IMR-90 (cell line): Measurements from ENCODE around the gene LEF1. TPM values are rescaled to one million over a fixed set of nuclear protein-coding genes. Genes with fewer than 3 reads are reported as not detected.

ENCODE experiments used
- ATAC-seq: fragments of 200-7000 bp; cut with Tn5 transposase; 2 replicates; pipeline ENCODE4 v1.9.1; 2020; ENCODE audit warnings: low read depth, mild to moderate bottlenecking, moderate library complexity
- BruUV-seq: library from RNA; stranded (reverse); fragments of 400-500 nt; replicated peaks from 2 replicates; lab custom pipeline; 2021; lab: Mats Ljungman, UMichigan
- CTCF ChIA-PET: fragments of 300-600 bp; formaldehyde crosslinking; extraction: SDS; loops from one replicate; lab custom pipeline; 2021; ENCODE audit warnings: antibody characterized with exemption; lab: Yijun Ruan, JAX
- POLR2A ChIA-PET: fragments of 300-600 bp; sonication (Branson Sonifier 250); formaldehyde crosslinking; loops from one replicate; lab custom pipeline; 2022; ENCODE audit warnings: antibody characterized with exemption; ENCODE audit not compliant: unreplicated experiment; lab: Charles Lee
- DNase-seq: peaks from one replicate; pipeline ENCODE4 v3.0.0; 2013
- H2AFZ ChIP-seq: replicated peaks from 2 replicates; pipeline ENCODE3; 2013; ENCODE audit warnings: low read length, mild to moderate bottlenecking; ENCODE audit not compliant: poor library complexity
- H2AK5ac ChIP-seq: 2 replicates; pipeline ENCODE4 v1.6.1; 2013; ENCODE audit warnings: low read depth, low read length, inconsistent platforms
- H2AK9ac ChIP-seq: replicated peaks from 2 replicates; pipeline ENCODE3; 2013; ENCODE audit warnings: mild to moderate bottlenecking, low read depth, low read length, moderate library complexity; ENCODE audit not compliant: poor library complexity
- H2BK120ac ChIP-seq: 2 replicates; pipeline ENCODE4 v1.6.1; 2013; ENCODE audit warnings: low read depth, low read length, inconsistent platforms
- H2BK15ac ChIP-seq: 3 replicates; pipeline ENCODE4 v1.6.1; 2013; ENCODE audit warnings: low read depth, low read length, inconsistent platforms
- H2BK20ac ChIP-seq: 2 replicates; pipeline ENCODE4 v1.6.1; 2013; ENCODE audit warnings: low read depth, mild to moderate bottlenecking, inconsistent platforms, low read length, moderate library complexity
- H2BK5ac ChIP-seq: 2 replicates; pipeline ENCODE4 v1.6.1; 2013; ENCODE audit warnings: mild to moderate bottlenecking, low read depth, low read length, inconsistent platforms; ENCODE audit not compliant: poor library complexity, severe bottlenecking
- H3K14ac ChIP-seq: replicated peaks from 2 replicates; pipeline ENCODE4 v1.6.1; 2013; ENCODE audit warnings: low read depth, low read length, inconsistent platforms
- H3K18ac ChIP-seq: 2 replicates; pipeline ENCODE4 v1.6.1; 2013; ENCODE audit warnings: low read depth, low read length, control low read depth
- H3K23ac ChIP-seq: 2 replicates; pipeline ENCODE4 v1.6.1; 2013; ENCODE audit warnings: low read depth, low read length, inconsistent platforms
- H3K27ac ChIP-seq: 2 replicates; pipeline ENCODE4 v1.5.1; 2013; ENCODE audit warnings: mild to moderate bottlenecking, control low read depth, low read length; ENCODE audit not compliant: insufficient read depth
- H3K27me3 ChIP-seq: 2 replicates; pipeline ENCODE4 v1.6.1; 2013; ENCODE audit warnings: low read length; ENCODE audit not compliant: control insufficient read depth, insufficient read depth
- H3K36me3 ChIP-seq: 2 replicates; pipeline ENCODE4 v1.6.1; 2013; ENCODE audit warnings: low read length, mixed read lengths; ENCODE audit not compliant: control insufficient read depth, insufficient read depth
- H3K4ac ChIP-seq: 2 replicates; pipeline ENCODE4 v1.6.1; 2013; ENCODE audit warnings: low read depth, low read length, inconsistent platforms
- H3K4me1 ChIP-seq: 2 replicates; pipeline ENCODE4 v1.6.1; 2013; ENCODE audit warnings: low read length, mixed read lengths; ENCODE audit not compliant: control insufficient read depth, insufficient read depth
- H3K4me2 ChIP-seq: 2 replicates; pipeline ENCODE4 v1.6.1; 2013; ENCODE audit warnings: low read depth, mild to moderate bottlenecking, control low read depth, low read length, moderate library complexity
- H3K4me3 ChIP-seq: 2 replicates; pipeline ENCODE4 v1.5.1; 2013; ENCODE audit warnings: low read depth, mild to moderate bottlenecking, control low read depth, low read length, moderate library complexity; ENCODE audit not compliant: insufficient read depth
- H3K56ac ChIP-seq: 2 replicates; pipeline ENCODE4 v1.6.1; 2013; ENCODE audit warnings: low read length, inconsistent platforms; ENCODE audit not compliant: insufficient read depth; ENCODE audit errors: extremely low read depth
- H3K79me1 ChIP-seq, 2 experiments: 2 replicates each; pipeline ENCODE4 v1.6.1; 2013; ENCODE audit warnings: low read length in 2 of 2, inconsistent platforms in 1 of 2, low read depth in 1 of 2
- H3K9ac ChIP-seq: 2 replicates; pipeline ENCODE4 v1.6.1; 2013; ENCODE audit warnings: low read depth, low read length, control low read depth
- H3K9me1 ChIP-seq: 2 replicates; pipeline ENCODE4 v1.6.1; 2013; ENCODE audit warnings: low read length, inconsistent platforms; ENCODE audit not compliant: insufficient read depth
- H3K9me3 ChIP-seq: 2 replicates; pipeline ENCODE4 v1.6.1; 2013; ENCODE audit warnings: low read length; ENCODE audit not compliant: control insufficient read depth, insufficient read depth
- H4K20me1 ChIP-seq: 2 replicates; pipeline ENCODE4 v1.6.1; 2013; ENCODE audit warnings: low read length, inconsistent platforms; ENCODE audit not compliant: insufficient read depth
- H4K5ac ChIP-seq: 2 replicates; pipeline ENCODE4 v1.6.1; 2013; ENCODE audit warnings: mild to moderate bottlenecking, low read depth, low read length, control low read depth
- H4K8ac ChIP-seq, 2 experiments: 2 replicates each; pipeline ENCODE4 v1.6.1; 2013; ENCODE audit warnings: low read depth in 2 of 2, low read length in 2 of 2, control low read depth in 1 of 2, inconsistent platforms in 1 of 2
- H4K91ac ChIP-seq: 2 replicates; pipeline ENCODE4 v1.6.1; 2013; ENCODE audit warnings: low read depth, low read length, inconsistent platforms; ENCODE audit not compliant: insufficient read depth
- BHLHE40 ChIP-seq: fragments of 150-350 bp; IDR thresholded peaks from 2 replicates; pipeline ENCODE4 v1.6.1; 2016; ENCODE audit warnings: mild to moderate bottlenecking, low read depth, low read length
- CEBPB ChIP-seq: IDR thresholded peaks from 2 replicates; pipeline ENCODE4 v1.6.1; 2012; ENCODE audit warnings: low read depth, low read length, improper control_type of control experiment
- MAFK ChIP-seq: IDR thresholded peaks from 2 replicates; pipeline ENCODE4 v1.6.1; 2012; ENCODE audit warnings: low read depth, low read length, improper control_type of control experiment
- NFE2L2 ChIP-seq: fragments of 150-350 bp; IDR thresholded peaks from 2 replicates; pipeline ENCODE4 v1.6.1; 2016; ENCODE audit warnings: low read depth, mild to moderate bottlenecking, low read length
- RAD21 ChIP-seq: IDR thresholded peaks from 2 replicates; pipeline ENCODE4 v1.6.1; 2012; ENCODE audit warnings: low read length, improper control_type of control experiment
- RCOR1 ChIP-seq: IDR thresholded peaks from 2 replicates; pipeline ENCODE4 v1.6.1; 2012; ENCODE audit warnings: mild to moderate bottlenecking, low read length, improper control_type of control experiment; ENCODE audit not compliant: insufficient replicate concordance
- SMC3 ChIP-seq: fragments of 150-350 bp; IDR thresholded peaks from 2 replicates; pipeline ENCODE4 v1.6.1; 2016; ENCODE audit warnings: low read depth, mild to moderate bottlenecking, antibody characterized with exemption, low read length, moderate library complexity
- WGBS, 2 experiments: methylation state at CpG; one replicate each; pipeline versions ENCODE4 v1.1.5 to v1.1.7; 2013; ENCODE audit warnings: missing lambda C conversion rate in 2 of 2; ENCODE audit not compliant: insufficient read length in 1 of 2; ENCODE audit errors: extremely low coverage in 2 of 2; 5-methylcytosine and 5-hydroxymethylcytosine counted together
- dilution Hi-C: fragments of 300-500 bp; cut with HindIII; formaldehyde crosslinking; loops from one replicate; pipeline ENCODE4 v1.14.3; 2018; ENCODE audit warnings: low sequenced_read_pairs; ENCODE audit not compliant: unreplicated experiment
- in situ Hi-C: fragments of 300-500 bp; cut with MboI; formaldehyde crosslinking; loops from 3 replicates; pipeline ENCODE4 v1.14.3; 2019; ENCODE audit warnings: low sequenced_read_pairs, inconsistent platforms, mixed read lengths
- intact Hi-C: fragments of 100-400 bp; cut with micrococcal nuclease; formaldehyde crosslinking; loops from 2 replicates; pipeline ENCODE4 v1.10.0; 2022
- polyA plus RNA-seq, 3 experiments: library from polyadenylated mRNA; depleted of rRNA; stranded (reverse); fragments of >200 nt; gene quantifications; 2 replicates each; pipeline ENCODE4 v1.2.3, GENCODE V29; 2012; ENCODE audit warnings: low replicate concordance in 1 of 3
- total RNA-seq: library from RNA; depleted of rRNA; stranded (reverse); fragments of >200 nt; gene quantifications from 2 replicates; pipeline ENCODE4 v1.2.3, GENCODE V29; 2012
- TF ChIP-seq, protein P1 (sequence below): fragments of 150-350 bp; IDR thresholded peaks from 2 replicates; pipeline ENCODE4 v1.6.1; 2016; ENCODE audit warnings: low read depth, mild to moderate bottlenecking, low read length, moderate library complexity, borderline replicate concordance
- TF ChIP-seq, protein P2 (sequence below): fragments of 150-350 bp; IDR thresholded peaks from 2 replicates; pipeline ENCODE4 v1.6.1; 2017; ENCODE audit warnings: mild to moderate bottlenecking, antibody characterized with exemption, low read length, low read depth

LEF1 gene
- total and polyA plus RNA-seq, 2 of the 4 experiments (the other 2 are of a cell fraction), result 1.7 to 1.8 TPM

DNA sequence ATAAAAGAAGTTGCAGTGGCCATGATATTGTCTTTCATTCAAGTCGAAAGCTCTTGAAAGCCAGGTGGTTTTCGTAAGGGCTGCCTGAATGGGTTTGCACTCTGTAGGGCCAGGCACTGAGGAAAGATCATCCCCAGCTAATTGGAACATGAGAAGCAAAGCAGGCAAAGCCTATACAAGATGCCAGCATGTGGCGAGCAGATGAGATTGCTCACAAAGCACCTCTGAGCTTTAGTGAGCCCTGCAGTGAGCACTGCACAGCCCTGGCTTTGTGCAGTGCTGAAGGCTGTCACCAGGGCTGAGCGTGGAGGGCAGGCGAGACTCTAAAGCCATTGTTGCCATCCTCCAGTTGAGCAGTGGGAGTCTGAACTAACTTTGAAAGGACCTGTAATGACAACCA, 125.2 kb downstream of the LEF1 start:
- no peak overlapping the region for H3K56ac ChIP-seq
- H2AK9ac ChIP-seq, result no peak overlapping the region
- no peaks in the 10 kb centered on the region for H3K79me1 ChIP-seq
- TF ChIP-seq NFE2L2 (no peak), RCOR1 (no peak), BHLHE40 (no peak), RAD21 (no peak), SMC3 (no peak), MAFK (no peak), CEBPB (no peak)
- TF ChIP-seq, protein P1, sequence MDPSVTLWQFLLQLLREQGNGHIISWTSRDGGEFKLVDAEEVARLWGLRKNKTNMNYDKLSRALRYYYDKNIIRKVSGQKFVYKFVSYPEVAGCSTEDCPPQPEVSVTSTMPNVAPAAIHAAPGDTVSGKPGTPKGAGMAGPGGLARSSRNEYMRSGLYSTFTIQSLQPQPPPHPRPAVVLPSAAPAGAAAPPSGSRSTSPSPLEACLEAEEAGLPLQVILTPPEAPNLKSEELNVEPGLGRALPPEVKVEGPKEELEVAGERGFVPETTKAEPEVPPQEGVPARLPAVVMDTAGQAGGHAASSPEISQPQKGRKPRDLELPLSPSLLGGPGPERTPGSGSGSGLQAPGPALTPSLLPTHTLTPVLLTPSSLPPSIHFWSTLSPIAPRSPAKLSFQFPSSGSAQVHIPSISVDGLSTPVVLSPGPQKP, result no peak
- TF ChIP-seq, protein P2, sequence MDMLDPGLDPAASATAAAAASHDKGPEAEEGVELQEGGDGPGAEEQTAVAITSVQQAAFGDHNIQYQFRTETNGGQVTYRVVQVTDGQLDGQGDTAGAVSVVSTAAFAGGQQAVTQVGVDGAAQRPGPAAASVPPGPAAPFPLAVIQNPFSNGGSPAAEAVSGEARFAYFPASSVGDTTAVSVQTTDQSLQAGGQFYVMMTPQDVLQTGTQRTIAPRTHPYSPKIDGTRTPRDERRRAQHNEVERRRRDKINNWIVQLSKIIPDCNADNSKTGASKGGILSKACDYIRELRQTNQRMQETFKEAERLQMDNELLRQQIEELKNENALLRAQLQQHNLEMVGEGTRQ, result no peak
- in situ Hi-C loops (no loop called here), dilution Hi-C loops (no loop called here), intact Hi-C loops (no loop called here)
- 58% methylated on average over 3 of the region's 5 CpGs; no CpG with 5 or more reads in 1 of the 2 experiments for WGBS, 2 experiments
- CTCF ChIA-PET, result interaction anchor here (0.5 to 1.5 kb wide), 4 partner anchors 9 to 328 kb away, joined by 3 to 6 read pairs (median 4); no protein-coding TSS in a partner anchor
- no peak overlapping the region for H3K4me2 ChIP-seq
- no peak overlapping the region for H2BK15ac ChIP-seq
- BruUV-seq, result no TSS peak
- H4K5ac ChIP-seq, result no peak overlapping the region
- no peak overlapping the region for H3K18ac ChIP-seq
- no peak overlapping the region for H2AFZ ChIP-seq
- H3K4me1 ChIP-seq, result no peaks in the 10 kb centered on the region
- H2BK5ac ChIP-seq, result no peak overlapping the region
- H2BK120ac ChIP-seq, result no peak overlapping the region
- no peaks in the 10 kb centered on the region for H3K36me3 ChIP-seq
- H3K27ac ChIP-seq, result no peak overlapping the region
- no peaks in the 10 kb centered on the region for H3K9me3 ChIP-seq
- no peaks in the 10 kb centered on the region for H3K9me1 ChIP-seq
- POLR2A ChIA-PET, result no interaction called here
- H2AK5ac ChIP-seq, result no peak overlapping the region
- no peak for DNase-seq
- no peak overlapping the region for H3K4me3 ChIP-seq
- no peak overlapping the region for H2BK20ac ChIP-seq
- H4K91ac ChIP-seq, result no peak overlapping the region
- H3K27me3 ChIP-seq, result peaks cover 4% of the 10 kb centered on the region; the same call in 1 of the 2 replicates
- ATAC-seq, result peak; percentile 24
- H3K9ac ChIP-seq, result no peak overlapping the region
- no peak overlapping the region for H3K4ac ChIP-seq
- no peak overlapping the region for H3K14ac ChIP-seq
- no peak overlapping the region for H4K8ac ChIP-seq
- no peaks in the 10 kb centered on the region for H4K20me1 ChIP-seq
- no peak overlapping the region for H3K23ac ChIP-seq
